IgD-negative memory B cell (primary cell): Measurements from ENCODE around the gene LXN. TPM values are rescaled to one million over a fixed set of nuclear protein-coding genes. Genes with fewer than 3 reads are reported as not detected.
A peak's percentile ranks its signal among the peaks of the same experiment; 100 is the strongest.

Experiments
- H3K27ac Mint-ChIP-seq, 3 donors: one replicate each; pipeline ENCODE4 v1.8.0; 2020 to 2022; ENCODE audit warnings: mild to moderate bottlenecking in 3 of 3, mixed read lengths in 3 of 3, moderate library complexity in 1 of 3
- H3K27me3 Mint-ChIP-seq: one replicate; pipeline ENCODE4 v1.8.0; 2021; ENCODE audit warnings: mixed read lengths
- H3K36me3 Mint-ChIP-seq: one replicate; pipeline ENCODE4 v1.8.0; 2020; ENCODE audit warnings: mild to moderate bottlenecking, mixed read lengths
- H3K4me1 Mint-ChIP-seq, 3 donors: one replicate each; pipeline ENCODE4 v1.8.0; 2020 to 2022; ENCODE audit warnings: mixed read lengths in 3 of 3, mild to moderate bottlenecking in 1 of 3
- H3K4me3 Mint-ChIP-seq, 4 donors: one replicate each; pipeline ENCODE4 v1.8.0; 2020 to 2022; ENCODE audit warnings: mild to moderate bottlenecking in 4 of 4, mixed read lengths in 4 of 4, moderate library complexity in 3 of 4
- H3K9me3 Mint-ChIP-seq, 3 donors: one replicate each; pipeline ENCODE4 v1.8.0; 2020 to 2021; ENCODE audit warnings: mixed read lengths in 3 of 3, mild to moderate bottlenecking in 1 of 3
- polyA plus RNA-seq: library from polyadenylated mRNA; unstranded; fragments of 300-500 nt; fragmentation: Illumina TruSeq; gene quantifications from one replicate; pipeline ENCODE4 v1.2.3, GENCODE V29; 2021

The LXN gene
- polyA plus RNA-seq = 9.0 TPM

DNA sequence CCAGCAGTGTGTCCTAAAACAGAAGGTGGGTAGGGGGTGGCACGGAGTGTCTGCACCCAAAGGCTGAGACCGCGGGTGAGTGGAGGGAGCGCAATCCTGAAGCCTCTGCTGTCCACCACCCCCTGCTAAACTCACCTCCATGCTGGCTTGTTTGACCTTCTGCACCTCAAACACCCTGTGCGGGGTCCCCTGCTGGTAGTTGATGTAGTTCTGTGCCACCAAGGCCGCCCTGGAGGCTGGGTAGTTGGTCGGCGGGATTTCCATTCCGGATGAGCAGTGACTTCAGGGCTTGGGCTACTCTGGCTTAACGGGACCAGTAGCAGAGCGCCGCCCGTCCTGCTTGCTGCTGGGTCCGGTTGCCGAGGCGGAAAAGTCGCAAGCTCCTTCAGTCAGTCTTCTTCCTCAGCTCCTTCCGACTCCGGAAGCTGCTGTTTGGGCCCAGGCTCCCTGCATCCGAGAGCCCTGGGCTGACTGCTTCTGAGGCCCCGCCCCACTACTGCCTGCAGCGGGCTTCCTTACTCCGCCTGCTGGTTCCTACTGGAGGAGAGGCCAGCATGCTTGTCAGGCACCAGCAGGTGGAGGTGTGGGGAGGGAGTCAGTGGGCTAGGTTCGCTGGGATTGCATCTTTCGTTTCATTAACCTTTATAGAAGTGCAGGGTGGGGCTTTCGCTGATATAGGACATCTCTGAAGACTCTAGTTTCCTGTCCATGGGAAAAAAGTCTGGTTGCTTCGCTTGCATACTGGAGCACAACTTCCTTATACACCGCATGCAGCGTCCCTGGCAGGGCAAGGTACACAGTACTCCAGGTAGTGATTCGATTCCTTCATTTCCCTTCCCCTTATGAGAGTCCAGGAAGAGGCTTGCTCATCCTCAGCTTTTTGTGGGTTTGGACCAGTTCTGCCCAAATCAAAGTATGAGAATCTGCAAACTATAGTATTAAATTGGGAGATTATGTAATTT lies at the start of gene LXN:
TSS of gene LXN (minus strand) at position 434 of the 962 bp plus-strand sequence. CDS start at position 264, 170 bp downstream.
- Mint-ChIP-seq H3K27me3 (no peaks in the 10 kb centered on the region), H3K4me3 (peak within 1 kb of the TSS; percentile 90 to 98 (median 96)), H3K36me3 (peaks cover 9% of the 10 kb centered on the region), H3K9me3 (no peaks in the 10 kb centered on the region), H3K4me1 (peaks cover 12 to 14% (median 14%) of the 10 kb centered on the region in 3 donors), H3K27ac (peak within 1 kb of the TSS; percentile 66 to 85 (median 84))

GRCh38 chr3:158722108-158722507 lies 49.7 kb upstream of the LXN start:
- H3K9me3 Mint-ChIP-seq = no peaks in the 10 kb centered on the region
- H3K27me3 Mint-ChIP-seq = no peaks in the 10 kb centered on the region
- H3K4me3 Mint-ChIP-seq = no peak overlapping the region
- H3K27ac Mint-ChIP-seq = peak overlapping the region in 1 of 3 donors; percentile 67
- H3K36me3 Mint-ChIP-seq = peaks cover 8% of the 10 kb centered on the region
- peaks cover 11 to 12% (median 11%) of the 10 kb centered on the region in 3 donors for H3K4me1 Mint-ChIP-seq

GRCh38 chr3:158718490-158719170 lies 46.2 kb upstream of the LXN start:
- Mint-ChIP-seq H3K4me1 (peaks cover 6 to 11% (median 11%) of the 10 kb centered on the region in 3 donors), H3K4me3 (no peak overlapping the region), H3K27me3 (no peaks in the 10 kb centered on the region), H3K9me3 (no peaks in the 10 kb centered on the region), H3K27ac (peak overlapping the region in 1 of 3 donors; percentile 68), H3K36me3 (peaks cover 8% of the 10 kb centered on the region)

- Mint-ChIP-seq H3K9me3 (no peaks in the 10 kb centered on the region), H3K4me1 (peaks cover 3 to 4% (median 4%) of the 10 kb centered on the region in 3 donors), H3K27me3 (no peaks in the 10 kb centered on the region), H3K27ac (no peak overlapping the region), H3K4me3 (no peak overlapping the region), H3K36me3 (peaks cover 11% of the 10 kb centered on the region)
These were observed 45.1 kb upstream of the LXN start for GRCh38 chr3:158717576-158717975.

DNA sequence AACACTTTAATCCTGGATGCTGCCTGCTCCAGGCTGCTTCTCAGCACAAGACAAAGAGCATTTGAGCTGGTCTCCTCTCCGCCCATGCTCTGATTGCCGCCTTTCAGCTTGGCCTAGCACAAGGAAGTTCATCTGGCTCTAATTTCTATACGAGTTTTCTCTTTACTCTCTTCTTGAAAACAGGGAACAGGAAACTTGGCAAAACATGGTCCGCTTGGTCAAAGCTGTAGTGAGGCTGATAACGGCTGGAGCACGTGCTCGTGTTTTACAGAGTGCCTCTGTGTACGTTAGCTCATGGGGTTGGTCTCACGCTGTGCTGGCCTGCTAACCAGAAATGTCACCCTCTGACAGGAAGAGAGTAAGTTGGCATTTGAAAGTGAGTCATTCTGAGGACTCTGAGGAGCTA lies 40.6 kb upstream of the LXN start:
- H3K4me1 Mint-ChIP-seq = peaks cover 2 to 4% (median 3%) of the 10 kb centered on the region in 3 donors
- H3K27me3 Mint-ChIP-seq = no peaks in the 10 kb centered on the region
- no peaks in the 10 kb centered on the region for H3K9me3 Mint-ChIP-seq
- H3K4me3 Mint-ChIP-seq = no peak overlapping the region
- H3K36me3 Mint-ChIP-seq = peaks cover 9% of the 10 kb centered on the region
- no peak overlapping the region for H3K27ac Mint-ChIP-seq

GRCh38 chr3:158712443-158712842 lies 40.0 kb upstream of the LXN start:
- Mint-ChIP-seq H3K36me3 (peaks cover 9% of the 10 kb centered on the region), H3K4me1 (peaks cover 2 to 4% (median 3%) of the 10 kb centered on the region in 3 donors), H3K27me3 (no peaks in the 10 kb centered on the region), H3K27ac (no peak overlapping the region), H3K4me3 (no peak overlapping the region), H3K9me3 (no peaks in the 10 kb centered on the region)

DNA sequence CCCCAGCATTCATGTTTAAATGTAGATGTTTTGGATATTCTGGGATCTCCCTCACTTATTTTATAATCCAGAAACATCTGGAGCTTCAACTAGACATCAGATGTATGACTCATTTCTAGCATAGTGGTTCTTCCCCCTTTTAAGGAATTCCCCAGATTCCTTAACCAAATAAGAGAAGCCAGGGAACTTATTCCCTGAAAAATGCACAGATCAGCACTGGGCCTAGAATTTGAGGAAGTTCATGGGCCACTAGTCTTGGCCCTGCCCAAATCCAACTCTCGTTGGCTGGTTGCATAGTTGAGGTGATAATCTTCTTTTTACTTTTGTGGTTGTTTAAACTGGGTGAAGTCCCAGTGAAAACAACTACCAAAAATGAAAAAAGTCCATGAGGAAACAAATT lies 39.4 kb upstream of the LXN start:
- Mint-ChIP-seq H3K27me3 (no peaks in the 10 kb centered on the region), H3K4me1 (peaks cover 2 to 4% (median 3%) of the 10 kb centered on the region in 3 donors), H3K27ac (no peak overlapping the region), H3K36me3 (peaks cover 8% of the 10 kb centered on the region), H3K9me3 (no peaks in the 10 kb centered on the region), H3K4me3 (no peak overlapping the region)

- peaks cover 2 to 4% (median 3%) of the 10 kb centered on the region in 3 donors for H3K4me1 Mint-ChIP-seq
- H3K4me3 Mint-ChIP-seq = no peak overlapping the region
- H3K27ac Mint-ChIP-seq = no peak overlapping the region
- no peaks in the 10 kb centered on the region for H3K27me3 Mint-ChIP-seq
- H3K9me3 Mint-ChIP-seq = no peaks in the 10 kb centered on the region
- peaks cover 8% of the 10 kb centered on the region for H3K36me3 Mint-ChIP-seq
These were observed 38.2 kb upstream of the LXN start for GRCh38 chr3:158710601-158711000.

DNA sequence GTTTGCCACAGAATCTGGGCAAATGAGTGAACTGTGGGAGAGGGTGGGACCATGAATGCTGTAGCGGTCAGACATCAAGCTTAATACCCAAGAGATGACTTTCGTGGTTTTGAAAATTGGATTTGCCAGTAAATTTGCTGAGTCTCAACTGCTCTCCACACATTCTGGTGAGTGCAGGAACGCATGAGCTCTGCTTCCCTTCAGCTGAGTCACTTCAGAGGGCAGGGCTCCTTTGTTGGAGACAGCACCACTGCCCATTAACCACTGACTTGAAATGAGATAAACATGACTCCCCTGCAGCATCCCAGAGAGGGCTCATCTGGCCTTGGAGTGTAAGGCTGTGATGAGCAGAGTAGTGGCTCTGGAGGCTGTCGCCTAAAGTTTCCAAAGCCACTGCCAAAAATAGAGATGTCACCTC lies 37.2 kb upstream of the LXN start:
- Mint-ChIP-seq H3K4me3 (no peak overlapping the region), H3K9me3 (no peaks in the 10 kb centered on the region), H3K27ac (no peak overlapping the region), H3K27me3 (no peaks in the 10 kb centered on the region), H3K36me3 (peaks cover 8% of the 10 kb centered on the region), H3K4me1 (peaks cover 2 to 4% (median 3%) of the 10 kb centered on the region in 3 donors)

DNA sequence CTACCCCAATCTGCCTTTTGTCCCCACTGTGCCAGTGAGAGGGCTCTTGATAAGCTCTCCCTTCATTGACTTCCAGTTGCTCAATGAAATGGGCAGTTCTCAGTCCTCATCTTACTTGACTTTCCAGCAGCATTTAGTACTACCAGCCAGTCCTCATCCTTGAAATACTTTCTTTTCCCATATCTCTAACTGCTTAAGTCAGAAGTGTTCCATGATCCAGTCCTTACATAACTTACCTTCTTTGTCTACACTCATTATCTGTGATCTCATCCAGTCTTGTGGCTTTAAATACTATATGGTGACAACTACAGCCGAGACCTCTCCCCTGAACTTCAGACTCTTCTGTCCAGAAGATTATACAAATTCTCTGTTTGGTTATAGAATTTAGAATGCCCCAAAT lies 31.1 kb upstream of the LXN start:
- peaks cover 0 to 1% (median 0%) of the 10 kb centered on the region in 3 donors for H3K4me1 Mint-ChIP-seq
- no peaks in the 10 kb centered on the region for H3K36me3 Mint-ChIP-seq
- H3K4me3 Mint-ChIP-seq = no peak overlapping the region
- H3K9me3 Mint-ChIP-seq = no peaks in the 10 kb centered on the region
- peak overlapping the region in 1 of 3 donors; percentile 28 for H3K27ac Mint-ChIP-seq
- H3K27me3 Mint-ChIP-seq = no peaks in the 10 kb centered on the region

DNA sequence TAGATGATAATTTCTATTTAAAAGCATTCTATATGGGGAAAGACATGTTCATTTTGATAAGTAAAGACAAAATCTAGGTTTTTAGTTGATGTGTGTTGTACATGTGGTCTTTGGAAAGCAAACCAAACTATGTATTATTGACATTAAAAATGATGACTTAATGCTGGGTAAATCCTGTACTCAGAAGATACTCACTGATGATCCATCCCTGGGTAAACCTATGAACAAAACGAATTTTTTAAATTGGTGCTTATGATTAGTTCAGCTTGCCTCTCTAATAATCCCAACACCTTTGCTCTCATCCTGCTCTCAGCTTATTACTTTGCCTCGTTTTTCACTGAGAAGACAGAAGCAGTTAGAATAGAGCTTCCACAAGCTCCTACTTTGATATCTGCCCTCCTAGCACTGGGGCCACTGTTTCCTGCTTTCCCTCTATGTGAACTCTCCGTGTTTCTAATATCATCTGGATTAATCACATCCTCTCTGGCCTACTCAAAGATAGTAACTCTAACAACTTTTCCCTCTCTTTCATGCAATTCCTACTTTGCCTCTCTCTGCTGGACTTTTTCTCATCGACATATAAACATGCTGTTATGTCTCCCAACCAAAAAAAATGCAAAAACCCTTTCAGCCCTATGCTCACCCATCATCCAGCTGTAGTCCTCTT lies 30.5 kb upstream of the LXN start:
- Mint-ChIP-seq H3K9me3 (no peaks in the 10 kb centered on the region), H3K4me1 (peaks cover 0 to 3% (median 1%) of the 10 kb centered on the region in 3 donors), H3K4me3 (no peak overlapping the region), H3K27ac (peak overlapping the region in 1 of 3 donors; percentile 28), H3K27me3 (no peaks in the 10 kb centered on the region), H3K36me3 (no peaks in the 10 kb centered on the region)

DNA sequence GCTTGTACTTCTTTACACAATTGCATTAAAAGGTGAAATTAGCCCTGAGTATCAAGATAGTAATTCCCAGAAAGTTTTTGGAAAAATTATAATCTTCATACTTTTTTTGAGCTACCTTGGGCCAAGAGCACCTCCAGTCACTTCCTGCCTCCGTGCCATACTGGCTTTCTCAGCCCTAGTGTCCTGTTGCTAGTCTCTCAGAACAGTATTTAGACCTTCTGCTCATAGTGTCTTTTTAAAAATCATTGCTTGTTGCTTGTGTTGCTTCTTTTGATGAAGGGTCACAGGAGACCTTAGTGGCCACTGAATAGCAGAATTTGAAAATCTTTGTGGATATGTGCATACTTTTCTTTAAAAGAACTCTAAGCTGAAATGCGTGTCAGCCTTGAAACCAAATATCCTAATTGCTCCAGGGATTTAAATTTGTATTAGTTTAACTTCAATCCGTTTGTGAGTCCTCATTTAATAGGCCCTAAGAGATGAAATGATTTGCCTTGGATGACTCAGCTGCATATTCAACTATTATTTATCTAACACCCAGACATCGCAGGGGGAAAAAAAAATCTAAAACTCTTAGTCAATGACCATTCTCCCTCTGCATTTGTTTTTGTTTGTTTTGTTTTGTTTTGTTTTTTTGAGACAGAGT lies 29.1 kb upstream of the LXN start:
- Mint-ChIP-seq H3K27me3 (no peaks in the 10 kb centered on the region), H3K9me3 (no peaks in the 10 kb centered on the region), H3K4me3 (no peak overlapping the region), H3K4me1 (peaks cover 0 to 5% (median 1%) of the 10 kb centered on the region in 3 donors), H3K36me3 (no peaks in the 10 kb centered on the region), H3K27ac (no peak overlapping the region)

DNA sequence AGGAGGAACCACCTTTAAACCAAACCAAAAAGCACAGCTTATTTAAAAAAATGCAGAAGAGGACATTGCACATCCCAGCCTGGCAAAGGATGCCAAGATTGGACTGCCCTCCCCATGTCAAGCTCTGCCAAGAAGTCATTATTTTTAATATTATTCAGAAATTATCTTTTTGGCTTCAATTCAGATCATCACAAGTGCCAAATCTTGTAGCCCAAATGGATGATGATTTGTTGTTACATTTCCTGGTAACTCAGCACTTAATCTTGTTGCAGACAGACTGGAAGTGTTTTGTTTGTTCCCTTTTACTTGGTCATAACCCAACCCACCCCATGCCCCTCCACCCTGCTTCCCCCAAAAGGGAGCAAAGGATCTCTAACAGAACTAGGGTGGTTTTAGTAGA lies 28.1 kb upstream of the LXN start:
- Mint-ChIP-seq H3K27me3 (no peaks in the 10 kb centered on the region), H3K27ac (no peak overlapping the region), H3K9me3 (no peaks in the 10 kb centered on the region), H3K4me3 (no peak overlapping the region), H3K36me3 (no peaks in the 10 kb centered on the region), H3K4me1 (peaks cover 0 to 5% (median 1%) of the 10 kb centered on the region in 3 donors)

GRCh38 chr3:158696618-158697017 lies 24.2 kb upstream of the LXN start:
- H3K4me1 Mint-ChIP-seq = peaks cover 0 to 5% (median 1%) of the 10 kb centered on the region in 3 donors
- no peak overlapping the region for H3K27ac Mint-ChIP-seq
- no peak overlapping the region for H3K4me3 Mint-ChIP-seq
- no peaks in the 10 kb centered on the region for H3K9me3 Mint-ChIP-seq
- H3K36me3 Mint-ChIP-seq = peaks cover 16% of the 10 kb centered on the region
- H3K27me3 Mint-ChIP-seq = no peaks in the 10 kb centered on the region
